ENCODE results near the gene KCND2.

KCND2 gene

GRCh38 chr7:120311028-120311788 lies 38.2 kb downstream of the KCND2 start:
- DNase-seq (ENCODE audit: low read depth in 2 of 2): no peak

- no peak for DNase-seq (ENCODE audit: low read depth in 2 of 2)
Observed at GRCh38 chr7:120320218-120320961, 47.4 kb downstream of the KCND2 start.

- DNase-seq (ENCODE audit: low read depth in 2 of 2): no peak
Observed at GRCh38 chr7:120327054-120327453, 54.1 kb downstream of the KCND2 start.

GRCh38 chr7:120332433-120332832 lies 59.5 kb downstream of the KCND2 start:
- no peak for DNase-seq (ENCODE audit: low read depth in 2 of 2)

GRCh38 chr7:120334475-120334874 lies 61.5 kb downstream of the KCND2 start:
- no peak for DNase-seq (ENCODE audit: low read depth in 2 of 2)

- no peak for DNase-seq (ENCODE audit: low read depth in 2 of 2)
Observed at GRCh38 chr7:120337308-120337907, 64.4 kb downstream of the KCND2 start.

- DNase-seq (ENCODE audit: low read depth in 2 of 2): no peak
Observed at GRCh38 chr7:120344276-120344675, 71.3 kb downstream of the KCND2 start.

GRCh38 chr7:120353171-120353570 lies 80.2 kb downstream of the KCND2 start:
- DNase-seq (ENCODE audit: low read depth in 2 of 2): no peak

GRCh38 chr7:120360918-120361317 lies 87.9 kb downstream of the KCND2 start:
- DNase-seq (ENCODE audit: low read depth in 2 of 2): no peak

GRCh38 chr7:120363414-120363813 lies 90.4 kb downstream of the KCND2 start:
- DNase-seq (ENCODE audit: low read depth in 2 of 2): no peak

GRCh38 chr7:120370954-120371353 lies 98.0 kb downstream of the KCND2 start:
- no peak for DNase-seq (ENCODE audit: low read depth in 2 of 2)

- DNase-seq (ENCODE audit: low read depth in 2 of 2): no peak
Observed at GRCh38 chr7:120373174-120373573, 100.2 kb downstream of the KCND2 start.

GRCh38 chr7:120394595-120394994 lies 121.6 kb downstream of the KCND2 start:
- no peak for DNase-seq (ENCODE audit: low read depth in 2 of 2)

GRCh38 chr7:120395526-120396019 lies 122.6 kb downstream of the KCND2 start:
- DNase-seq (ENCODE audit: low read depth in 2 of 2): no peak

- no peak for DNase-seq (ENCODE audit: low read depth in 2 of 2)
Observed at GRCh38 chr7:120398284-120399000, 125.5 kb downstream of the KCND2 start.

- no peak for DNase-seq (ENCODE audit: low read depth in 2 of 2)
Observed at GRCh38 chr7:120400806-120401455, 128.0 kb downstream of the KCND2 start.

- DNase-seq (ENCODE audit: low read depth in 2 of 2): no peak
Observed at GRCh38 chr7:120402079-120402767, 129.2 kb downstream of the KCND2 start.

- DNase-seq (ENCODE audit: low read depth in 2 of 2): no peak
Observed at GRCh38 chr7:120402801-120403200, 129.8 kb downstream of the KCND2 start.

- DNase-seq (ENCODE audit: low read depth in 2 of 2): no peak
Observed at GRCh38 chr7:120404042-120404441, 131.1 kb downstream of the KCND2 start.

GRCh38 chr7:120405652-120406051 lies 132.7 kb downstream of the KCND2 start:
- DNase-seq (ENCODE audit: low read depth in 2 of 2): no peak

- no peak for DNase-seq (ENCODE audit: low read depth in 2 of 2)
Observed at GRCh38 chr7:120407010-120407409, 134.0 kb downstream of the KCND2 start.
